Measurements from ENCODE around the gene SHPK. TPM values are rescaled to one million over a fixed set of nuclear protein-coding genes. Genes with fewer than 3 reads are reported as not detected.

Gene SHPK
- total and polyA plus RNA-seq, 4 donors: 9.3 to 66.6 (median 17.0) TPM

DNA sequence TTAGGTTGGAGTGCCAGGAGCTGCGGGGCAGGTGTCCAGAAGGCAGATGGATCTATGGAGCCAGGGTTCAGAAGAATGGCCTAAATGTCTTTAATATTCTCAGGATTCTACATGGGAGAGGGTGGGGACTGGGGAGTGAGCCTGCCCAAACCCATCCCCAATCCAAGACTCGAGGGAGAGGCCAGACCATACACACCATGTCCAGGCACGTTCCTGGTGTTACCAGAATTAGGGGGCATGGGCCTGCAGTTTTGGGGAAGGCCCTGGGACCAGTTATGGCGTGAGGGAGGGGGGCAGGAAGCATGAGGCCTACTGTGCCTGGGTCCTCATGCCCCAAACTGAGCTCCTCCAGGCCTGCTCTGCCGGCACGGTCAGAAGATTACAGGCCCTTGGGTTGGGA, 30.5 kb upstream of the SHPK start:
- no peak for DNase-seq (ENCODE audit: low spot score)
- Histone ChIP-seq H3K9ac (ENCODE audit: low read depth in 1 of 2, low read length in 2 of 2) (no peak overlapping the region), H3K27me3 (ENCODE audit: control insufficient read depth in 4 of 4, insufficient read depth in 4 of 4, low read length in 3 of 4) (no peaks in the 10 kb centered on the region), H3K9me3 (ENCODE audit: control insufficient read depth in 4 of 4, low read length in 3 of 4) (no peaks in the 10 kb centered on the region), H3K4me1 (ENCODE audit: control insufficient read depth in 4 of 4, insufficient read depth in 4 of 4, low read length in 3 of 4) (peaks cover 0 to 32% (median 27%) of the 10 kb centered on the region in 4 donors), H3K4me3 (ENCODE audit: low read depth in 1 of 3, low read length in 3 of 3) (no peak overlapping the region), H3K36me3 (ENCODE audit: control insufficient read depth in 4 of 4, insufficient read depth in 3 of 4, low read depth in 1 of 4, low read length in 3 of 4) (peaks cover under 1 to 7% (median 4%) of the 10 kb centered on the region in 4 donors), H3K27ac (ENCODE audit: low read depth in 1 of 2, low read length in 2 of 2) (no peak overlapping the region)
- TF ChIP-seq, protein P1, sequence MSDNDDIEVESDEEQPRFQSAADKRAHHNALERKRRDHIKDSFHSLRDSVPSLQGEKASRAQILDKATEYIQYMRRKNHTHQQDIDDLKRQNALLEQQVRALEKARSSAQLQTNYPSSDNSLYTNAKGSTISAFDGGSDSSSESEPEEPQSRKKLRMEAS (IDR thresholded peaks at IDR 0.05): no peak
- no peak for TF ChIP-seq HNF4A (conservative IDR thresholded peaks at IDR 0.05)
- no peak for TF ChIP-seq YY1 (IDR thresholded peaks at IDR 0.05)
- TF ChIP-seq, protein P2, sequence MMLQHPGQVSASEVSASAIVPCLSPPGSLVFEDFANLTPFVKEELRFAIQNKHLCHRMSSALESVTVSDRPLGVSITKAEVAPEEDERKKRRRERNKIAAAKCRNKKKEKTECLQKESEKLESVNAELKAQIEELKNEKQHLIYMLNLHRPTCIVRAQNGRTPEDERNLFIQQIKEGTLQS (IDR thresholded peaks at IDR 0.05): no peak
- no peak for TF ChIP-seq HNF4G (IDR thresholded peaks at IDR 0.05)
- 84% methylated on average over 6 of the region's 6 CpGs for WGBS

DNA sequence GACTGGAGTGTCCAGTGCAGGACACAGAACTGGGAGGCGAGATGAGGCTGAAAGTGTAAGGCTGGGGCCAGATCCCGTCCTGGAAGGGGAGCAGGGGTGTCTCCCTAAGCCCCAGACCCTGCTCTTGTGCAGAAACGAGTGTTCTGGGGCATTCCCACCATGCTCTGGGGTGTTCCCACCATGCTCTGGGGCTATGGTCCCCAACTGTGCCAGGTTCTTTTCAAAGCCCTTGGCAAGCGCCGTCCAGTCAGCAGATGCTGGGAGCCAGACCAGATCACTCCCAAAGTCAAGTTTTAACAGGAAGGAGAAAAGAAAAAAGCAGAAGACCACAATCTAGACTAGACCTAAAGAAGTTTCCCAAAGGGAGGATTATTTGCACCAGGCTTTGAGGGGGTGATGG, 29.8 kb upstream of the SHPK start:
- WGBS: 89% methylated on average over 5 of the region's 5 CpGs
- H3K9ac ChIP-seq (ENCODE audit: low read depth in 1 of 2, low read length in 2 of 2): no peak overlapping the region
- peaks cover 0 to 7% (median 4%) of the 10 kb centered on the region in 4 donors for H3K36me3 ChIP-seq (ENCODE audit: control insufficient read depth in 4 of 4, insufficient read depth in 3 of 4, low read depth in 1 of 4, low read length in 3 of 4)
- no peak overlapping the region for H3K27ac ChIP-seq (ENCODE audit: low read depth in 1 of 2, low read length in 2 of 2)
- no peaks in the 10 kb centered on the region for H3K27me3 ChIP-seq (ENCODE audit: control insufficient read depth in 4 of 4, insufficient read depth in 4 of 4, low read length in 3 of 4)
- peaks cover 0 to 39% (median 30%) of the 10 kb centered on the region in 4 donors for H3K4me1 ChIP-seq (ENCODE audit: control insufficient read depth in 4 of 4, insufficient read depth in 4 of 4, low read length in 3 of 4)
- H3K4me3 ChIP-seq (ENCODE audit: low read depth in 1 of 3, low read length in 3 of 3): no peak overlapping the region
- no peaks in the 10 kb centered on the region for H3K9me3 ChIP-seq (ENCODE audit: control insufficient read depth in 4 of 4, low read length in 3 of 4)
- TF ChIP-seq TAF1 (conservative IDR thresholded peaks at IDR 0.05): no peak
- no peak for TF ChIP-seq YY1 (IDR thresholded peaks at IDR 0.05)
- no peak for TF ChIP-seq GABPA (IDR thresholded peaks at IDR 0.05 in 1 of 2, conservative IDR thresholded peaks at IDR 0.05 in 1 of 2)
- TF ChIP-seq RXRA (IDR thresholded peaks at IDR 0.05): no peak
- TF ChIP-seq HNF4G (IDR thresholded peaks at IDR 0.05): no peak
- no peak for TF ChIP-seq RAD21 (IDR thresholded peaks at IDR 0.05)
- TF ChIP-seq FOXA1 (IDR thresholded peaks at IDR 0.05): no peak
- TF ChIP-seq, protein P3, sequence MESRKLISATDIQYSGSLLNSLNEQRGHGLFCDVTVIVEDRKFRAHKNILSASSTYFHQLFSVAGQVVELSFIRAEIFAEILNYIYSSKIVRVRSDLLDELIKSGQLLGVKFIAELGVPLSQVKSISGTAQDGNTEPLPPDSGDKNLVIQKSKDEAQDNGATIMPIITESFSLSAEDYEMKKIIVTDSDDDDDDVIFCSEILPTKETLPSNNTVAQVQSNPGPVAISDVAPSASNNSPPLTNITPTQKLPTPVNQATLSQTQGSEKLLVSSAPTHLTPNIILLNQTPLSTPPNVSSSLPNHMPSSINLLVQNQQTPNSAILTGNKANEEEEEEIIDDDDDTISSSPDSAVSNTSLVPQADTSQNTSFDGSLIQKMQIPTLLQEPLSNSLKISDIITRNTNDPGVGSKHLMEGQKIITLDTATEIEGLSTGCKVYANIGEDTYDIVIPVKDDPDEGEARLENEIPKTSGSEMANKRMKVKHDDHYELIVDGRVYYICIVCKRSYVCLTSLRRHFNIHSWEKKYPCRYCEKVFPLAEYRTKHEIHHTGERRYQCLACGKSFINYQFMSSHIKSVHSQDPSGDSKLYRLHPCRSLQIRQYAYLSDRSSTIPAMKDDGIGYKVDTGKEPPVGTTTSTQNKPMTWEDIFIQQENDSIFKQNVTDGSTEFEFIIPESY (IDR thresholded peaks at IDR 0.05): no peak
- no peak for TF ChIP-seq EGR1 (IDR thresholded peaks at IDR 0.05; ENCODE audit: low read depth in 2 of 2)
- no peak for DNase-seq (ENCODE audit: low spot score)

DNA sequence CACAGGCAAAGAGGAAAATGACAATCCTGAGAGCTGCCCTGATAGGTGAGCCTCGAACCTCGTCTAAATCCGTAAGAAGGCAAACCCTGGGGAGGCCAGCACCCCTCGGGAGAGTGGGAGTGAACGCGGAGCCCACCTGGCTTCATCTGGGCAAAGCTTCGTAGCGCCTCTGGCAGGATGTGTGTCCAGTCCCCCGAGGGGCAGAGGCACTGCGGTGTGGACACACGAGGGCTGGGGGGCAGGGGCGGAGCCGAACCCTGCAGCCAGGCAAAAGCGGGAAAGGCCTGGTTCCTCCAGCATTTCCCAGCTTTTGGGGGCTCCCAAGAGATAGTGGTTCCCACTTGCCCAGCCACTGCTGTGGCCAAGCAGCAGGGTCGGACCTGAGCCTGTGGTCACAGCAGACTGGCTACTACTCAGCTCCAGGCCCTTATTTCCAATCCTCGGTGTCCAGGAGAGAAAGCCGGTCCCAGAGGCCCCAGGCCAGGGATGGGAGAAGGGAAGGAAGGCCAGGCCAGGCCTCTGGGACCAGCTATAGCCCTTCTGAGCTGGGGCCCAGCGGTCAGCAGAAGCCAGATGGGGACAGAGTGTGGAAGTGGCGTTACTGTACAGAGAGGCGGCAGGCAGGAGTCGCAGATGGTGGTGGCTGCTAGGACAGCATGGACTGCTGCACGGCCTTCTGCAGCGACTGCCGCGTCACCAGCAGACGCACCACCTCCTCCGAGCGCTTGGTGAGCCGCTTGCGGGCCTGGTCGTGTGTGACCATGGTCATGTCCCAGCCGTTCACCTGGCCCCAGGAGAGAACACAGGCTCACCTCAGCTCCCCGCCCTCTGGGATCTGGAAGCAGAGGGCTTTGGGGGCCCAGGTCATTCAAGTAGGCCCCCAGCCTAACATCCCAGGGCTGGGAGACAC, 27.3 kb upstream of the SHPK start:
- 93% methylated on average over 33 of the region's 33 CpGs for WGBS
- no peak overlapping the region for H3K27ac ChIP-seq (ENCODE audit: low read depth in 1 of 2, low read length in 2 of 2)
- no peaks in the 10 kb centered on the region for H3K27me3 ChIP-seq (ENCODE audit: control insufficient read depth in 4 of 4, insufficient read depth in 4 of 4, low read length in 3 of 4)
- TF ChIP-seq YY1 (IDR thresholded peaks at IDR 0.05) (no peak), TAF1 (conservative IDR thresholded peaks at IDR 0.05) (no peak), NR2F2 (IDR thresholded peaks at IDR 0.05) (no peak), HNF4A (conservative IDR thresholded peaks at IDR 0.05) (no peak)
- H3K4me3 ChIP-seq (ENCODE audit: low read depth in 1 of 3, low read length in 3 of 3): no peak overlapping the region
- H3K36me3 ChIP-seq (ENCODE audit: control insufficient read depth in 4 of 4, insufficient read depth in 3 of 4, low read depth in 1 of 4, low read length in 3 of 4): peaks cover 0 to 7% (median 4%) of the 10 kb centered on the region in 4 donors
- peaks cover 6 to 36% (median 18%) of the 10 kb centered on the region in 4 donors for H3K4me1 ChIP-seq (ENCODE audit: control insufficient read depth in 4 of 4, insufficient read depth in 4 of 4, low read length in 3 of 4)
- no peak overlapping the region for H3K9ac ChIP-seq (ENCODE audit: low read depth in 1 of 2, low read length in 2 of 2)
- H3K9me3 ChIP-seq (ENCODE audit: control insufficient read depth in 4 of 4, low read length in 3 of 4): no peaks in the 10 kb centered on the region
- no peak for DNase-seq (ENCODE audit: low spot score)
